ENCODE results near the gene MEAK7. TPM values are rescaled to one million over a fixed set of nuclear protein-coding genes. Genes with fewer than 3 reads are reported as not detected.
A peak's percentile ranks its signal among the peaks of the same experiment; 100 is the strongest.

Gene MEAK7
- total RNA-seq, 2 donors from 2014 or later: 11.2 to 19.0 TPM

- no peaks in the 10 kb centered on the region for H3K9me3 Mint-ChIP-seq
- peak overlapping the region; percentile 31 to 65 for H3K27ac Mint-ChIP-seq
- peak in 1 of 2 donors; percentile 1 for ATAC-seq
- peak in 1 of 2 donors; percentile 35 for DNase-seq (ENCODE audit: low spot score in 2 of 2)
- H3K36me3 Mint-ChIP-seq: peaks cover 4 to 7% of the 10 kb centered on the region in 2 donors
These were observed 2.8 kb upstream of the MEAK7 start for GRCh38 chr16:84507011-84507982.

GRCh38 chr16:84505249-84506187 is 1.1 kb upstream of the MEAK7 start:
- peaks cover 4 to 7% of the 10 kb centered on the region in 2 donors for H3K36me3 Mint-ChIP-seq
- H3K27ac Mint-ChIP-seq: peak overlapping the region; percentile 91 to 95
- DNase-seq (ENCODE audit: low spot score in 2 of 2) (no peak), ATAC-seq (no peak)
- no peaks in the 10 kb centered on the region for H3K9me3 Mint-ChIP-seq

- no peak for ATAC-seq
These were observed 586 bp downstream of the MEAK7 start for GRCh38 chr16:84503751-84504395.

GRCh38 chr16:84502581-84502980 is 1.9 kb downstream of the MEAK7 start:
- Mint-ChIP-seq H3K9me3 (no peaks in the 10 kb centered on the region), H3K27ac (no peak overlapping the region), H3K36me3 (peaks cover 4 to 7% of the 10 kb centered on the region in 2 donors)
- DNase-seq (ENCODE audit: low spot score in 2 of 2) (no peak), ATAC-seq (no peak)

More at GRCh38 chr16:84503751-84504395, 586 bp downstream of the MEAK7 start:
- Mint-ChIP-seq H3K9me3 (no peaks in the 10 kb centered on the region), H3K36me3 (peaks cover 4 to 7% of the 10 kb centered on the region in 2 donors), H3K27ac (peak overlapping the region in 1 of 2 donors; percentile 91)
- no peak for DNase-seq (ENCODE audit: low spot score in 2 of 2)

- H3K27ac Mint-ChIP-seq: no peak overlapping the region
- no peak for ATAC-seq
- peaks cover 4 to 7% of the 10 kb centered on the region in 2 donors for H3K36me3 Mint-ChIP-seq
- no peaks in the 10 kb centered on the region for H3K9me3 Mint-ChIP-seq
- no peak for DNase-seq (ENCODE audit: low spot score in 2 of 2)
These were observed 2.4 kb downstream of the MEAK7 start for GRCh38 chr16:84502075-84502474.

- H3K36me3 Mint-ChIP-seq: peaks cover 7 to 10% of the 10 kb centered on the region in 2 donors
- no peak for DNase-seq (ENCODE audit: low spot score in 2 of 2)
- H3K27ac Mint-ChIP-seq: no peak overlapping the region
- no peak for ATAC-seq
- no peaks in the 10 kb centered on the region for H3K9me3 Mint-ChIP-seq
These were observed 3.3 kb downstream of the MEAK7 start for GRCh38 chr16:84501077-84501735.

GRCh38 chr16:84500531-84500930 is 3.9 kb downstream of the MEAK7 start:
- Mint-ChIP-seq H3K27ac (no peak overlapping the region), H3K9me3 (no peaks in the 10 kb centered on the region)

GRCh38 chr16:84499638-84500037 is 4.8 kb downstream of the MEAK7 start:
- ATAC-seq (no peak), DNase-seq (ENCODE audit: low spot score in 2 of 2) (no peak)
- H3K9me3 Mint-ChIP-seq: peaks cover 0 to under 1% of the 10 kb centered on the region in 2 donors
- H3K27ac Mint-ChIP-seq: no peak overlapping the region
- H3K36me3 Mint-ChIP-seq: peaks cover 9 to 12% of the 10 kb centered on the region in 2 donors

More at GRCh38 chr16:84500531-84500930, 3.9 kb downstream of the MEAK7 start:
- DNase-seq (ENCODE audit: low spot score in 2 of 2) (no peak), ATAC-seq (no peak)
- H3K36me3 Mint-ChIP-seq: peaks cover 8% of the 10 kb centered on the region in 2 donors

GRCh38 chr16:84498859-84499620 is 5.4 kb downstream of the MEAK7 start:
- no peak overlapping the region for H3K27ac Mint-ChIP-seq
- DNase-seq (ENCODE audit: low spot score in 2 of 2) (no peak), ATAC-seq (no peak)
- peaks cover 13 to 17% of the 10 kb centered on the region in 2 donors for H3K36me3 Mint-ChIP-seq
- H3K9me3 Mint-ChIP-seq: peaks cover 0 to 5% of the 10 kb centered on the region in 2 donors

GRCh38 chr16:84498223-84498610 is 6.2 kb downstream of the MEAK7 start:
- ATAC-seq (no peak), DNase-seq (ENCODE audit: low spot score in 2 of 2) (no peak)
- peaks cover 0 to 6% of the 10 kb centered on the region in 2 donors for H3K9me3 Mint-ChIP-seq
- no peak overlapping the region for H3K27ac Mint-ChIP-seq
- peaks cover 15 to 22% of the 10 kb centered on the region in 2 donors for H3K36me3 Mint-ChIP-seq

GRCh38 chr16:84497418-84498222 is 6.8 kb downstream of the MEAK7 start:
- H3K27ac Mint-ChIP-seq: no peak overlapping the region
- peaks cover 0 to 10% of the 10 kb centered on the region in 2 donors for H3K9me3 Mint-ChIP-seq
- ATAC-seq (no peak), DNase-seq (ENCODE audit: low spot score in 2 of 2) (no peak)
- H3K36me3 Mint-ChIP-seq: peaks cover 18 to 28% of the 10 kb centered on the region in 2 donors

GRCh38 chr16:84496991-84497390 is 7.5 kb downstream of the MEAK7 start:
- Mint-ChIP-seq H3K27ac (no peak overlapping the region), H3K9me3 (peaks cover 0 to 10% of the 10 kb centered on the region in 2 donors), H3K36me3 (peaks cover 18 to 29% of the 10 kb centered on the region in 2 donors)
- DNase-seq (ENCODE audit: low spot score in 2 of 2) (no peak), ATAC-seq (no peak)

GRCh38 chr16:84495506-84495905 is 9.0 kb downstream of the MEAK7 start:
- no peak for DNase-seq (ENCODE audit: low spot score in 2 of 2)
- no peak for ATAC-seq
- Mint-ChIP-seq H3K36me3 (peaks cover 18 to 29% of the 10 kb centered on the region in 2 donors), H3K9me3 (peaks cover 0 to 10% of the 10 kb centered on the region in 2 donors), H3K27ac (no peak overlapping the region)

GRCh38 chr16:84489131-84489530 is 15.3 kb downstream of the MEAK7 start:
- ATAC-seq: no peak
- Mint-ChIP-seq H3K9me3 (peaks cover 0 to 5% of the 10 kb centered on the region in 2 donors), H3K36me3 (peaks cover 5 to 12% of the 10 kb centered on the region in 2 donors), H3K27ac (no peak overlapping the region)
- no peak for DNase-seq (ENCODE audit: low spot score in 2 of 2)

Measured in activated naive CD4-positive, alpha-beta T cell treated with anti-CD3 and anti-CD28 coated beads, Interleukin-2, amount 50 U/mL, for 72 hours (primary cell).